ENCODE data around the gene C7orf57.

DNA sequence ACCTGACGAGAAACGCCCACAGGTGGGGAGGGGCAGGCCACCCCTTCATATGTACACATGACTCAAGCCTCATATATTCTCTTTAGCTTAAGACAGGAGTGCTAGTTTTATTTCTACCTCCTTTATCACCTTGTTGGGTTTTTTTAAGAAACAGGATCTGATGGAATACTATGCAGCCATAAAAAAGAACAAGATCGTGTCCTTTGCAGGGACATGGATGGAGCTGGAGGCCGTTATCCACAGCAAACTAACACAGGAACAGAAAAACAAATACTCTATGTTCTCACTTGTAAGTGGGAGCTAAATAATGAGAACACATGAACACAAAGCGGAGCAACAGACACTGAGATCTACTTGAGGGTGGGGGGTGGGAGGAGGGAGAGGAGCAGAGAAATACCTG is 44.8 kb upstream of the C7orf57 start:
- no peak for TF ChIP-seq POLR2A (IDR thresholded peaks at IDR 0.05)
- TF ChIP-seq, protein P1, sequence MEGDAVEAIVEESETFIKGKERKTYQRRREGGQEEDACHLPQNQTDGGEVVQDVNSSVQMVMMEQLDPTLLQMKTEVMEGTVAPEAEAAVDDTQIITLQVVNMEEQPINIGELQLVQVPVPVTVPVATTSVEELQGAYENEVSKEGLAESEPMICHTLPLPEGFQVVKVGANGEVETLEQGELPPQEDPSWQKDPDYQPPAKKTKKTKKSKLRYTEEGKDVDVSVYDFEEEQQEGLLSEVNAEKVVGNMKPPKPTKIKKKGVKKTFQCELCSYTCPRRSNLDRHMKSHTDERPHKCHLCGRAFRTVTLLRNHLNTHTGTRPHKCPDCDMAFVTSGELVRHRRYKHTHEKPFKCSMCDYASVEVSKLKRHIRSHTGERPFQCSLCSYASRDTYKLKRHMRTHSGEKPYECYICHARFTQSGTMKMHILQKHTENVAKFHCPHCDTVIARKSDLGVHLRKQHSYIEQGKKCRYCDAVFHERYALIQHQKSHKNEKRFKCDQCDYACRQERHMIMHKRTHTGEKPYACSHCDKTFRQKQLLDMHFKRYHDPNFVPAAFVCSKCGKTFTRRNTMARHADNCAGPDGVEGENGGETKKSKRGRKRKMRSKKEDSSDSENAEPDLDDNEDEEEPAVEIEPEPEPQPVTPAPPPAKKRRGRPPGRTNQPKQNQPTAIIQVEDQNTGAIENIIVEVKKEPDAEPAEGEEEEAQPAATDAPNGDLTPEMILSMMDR (IDR thresholded peaks at IDR 0.05) = no peak
